GM19240 (cell line): ENCODE data around the gene S100A14.

Source experiments
- DNase-seq: peaks from one replicate; pipeline ENCODE4 v3.0.0; 2011; ENCODE audit warnings: low spot score; ENCODE audit not compliant: insufficient read length

S100A14 gene

DNA sequence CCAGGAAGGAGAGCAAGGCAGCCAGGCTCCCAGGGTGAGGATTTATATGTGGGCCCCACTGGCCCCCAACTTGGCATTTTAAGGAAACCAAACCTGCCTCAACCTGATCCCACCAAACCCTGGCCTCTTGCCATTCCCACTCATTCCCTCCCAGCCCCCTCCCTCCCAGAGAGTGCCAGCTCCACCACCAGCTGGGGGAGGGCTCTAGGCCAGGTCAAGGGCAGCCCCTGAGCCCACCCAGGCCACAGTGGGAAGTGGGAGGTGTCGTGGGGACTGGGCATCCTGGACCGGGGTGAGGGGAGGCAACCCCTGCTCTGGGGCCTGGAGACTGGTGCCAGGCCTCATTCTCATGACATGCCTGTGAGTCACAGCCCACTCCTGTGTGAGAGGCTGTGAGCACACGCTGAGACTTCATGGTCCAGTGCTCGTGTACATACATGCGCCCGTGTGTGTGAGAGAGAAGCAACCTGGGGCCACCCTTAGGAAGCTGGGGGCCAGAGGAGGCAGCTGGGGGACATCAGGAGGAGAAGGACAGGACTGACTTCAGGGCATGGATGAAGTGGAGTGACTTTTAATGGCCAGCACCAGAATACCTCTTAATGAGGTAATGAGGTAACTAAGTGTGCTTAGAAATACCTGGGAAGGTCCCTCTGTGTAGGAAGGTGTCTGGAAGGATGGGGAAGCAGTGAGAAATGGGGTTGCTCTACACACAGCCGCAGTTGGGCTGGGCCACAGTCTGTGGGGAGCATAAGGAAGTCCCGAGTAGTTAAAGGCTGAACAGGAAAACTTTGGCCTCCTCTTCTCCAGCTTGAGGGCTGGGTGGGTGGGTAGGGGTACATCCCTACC lies 50.4 kb downstream of the S100A14 start, which contains the start of gene S100A2:
S100A2 (minus strand) TSS at position 316 of the 846 bp plus-strand sequence. CDS start 1,967 bp downstream, outside the sequence.
- no peak for DNase-seq
